ENCODE data around the gene MAPK4. TPM values are rescaled to one million over a fixed set of nuclear protein-coding genes. Genes with fewer than 3 reads are reported as not detected.

The MAPK4 gene
- total and polyA plus RNA-seq, 2 of the 4 experiments (the other 2 are of a cell fraction), result not detected

DNA sequence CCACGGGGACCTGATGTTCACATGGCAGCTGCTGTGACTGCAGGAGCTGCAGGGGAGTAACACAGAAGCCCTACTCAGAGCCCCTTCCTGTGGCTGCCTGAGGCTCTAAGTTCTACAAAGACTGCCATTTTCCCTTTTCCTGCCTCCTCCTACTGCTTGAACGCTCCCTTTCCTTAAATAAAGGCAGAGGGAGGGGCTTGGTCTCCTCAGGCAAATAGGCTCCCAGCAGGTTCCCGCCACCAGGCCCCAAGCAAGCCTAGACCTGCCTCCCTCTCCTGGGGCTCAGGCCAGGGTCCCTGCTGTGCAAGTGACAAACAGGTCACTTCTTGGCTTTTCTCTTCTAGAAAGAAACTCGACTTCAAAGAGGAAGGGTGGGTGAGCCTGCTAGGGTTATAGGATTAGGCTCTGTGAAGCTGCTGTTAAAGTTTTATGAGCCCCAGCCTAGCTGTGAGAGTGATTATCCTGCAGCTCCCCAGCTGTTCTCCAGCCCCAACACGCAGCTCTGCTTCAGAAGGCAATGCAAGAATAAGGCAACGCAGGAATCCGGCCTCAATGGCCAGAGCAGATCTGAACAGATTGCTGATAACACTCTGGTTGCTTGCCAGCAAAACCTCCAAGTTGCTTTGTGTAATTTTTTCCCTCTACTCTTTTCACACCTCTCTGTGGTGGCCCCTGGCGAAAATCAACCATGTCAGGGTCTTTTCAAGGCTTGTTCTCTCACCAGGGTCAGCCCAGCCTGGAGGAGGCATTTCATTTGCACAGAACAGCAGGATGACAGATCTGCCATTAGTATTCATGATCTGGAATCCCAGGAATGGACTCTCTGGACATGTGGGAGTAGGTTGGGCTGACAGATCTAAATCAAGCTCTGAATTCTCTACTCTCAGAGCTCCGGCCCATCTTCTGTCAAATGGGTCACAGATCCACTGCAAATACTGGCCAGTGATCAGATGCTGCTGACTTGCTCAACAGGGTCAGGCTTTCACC is 188.6 kb downstream of the MAPK4 start:
- Histone ChIP-seq H4K20me1 (ENCODE audit: insufficient read depth, low read length) (no peaks in the 10 kb centered on the region), H3K14ac (replicated peaks; ENCODE audit: low read depth, low read length) (no peak overlapping the region), H3K4me1 (ENCODE audit: control insufficient read depth, insufficient read depth, low read length) (no peaks in the 10 kb centered on the region), H3K56ac (ENCODE audit: extremely low read depth, insufficient read depth, low read length) (no peak overlapping the region), H3K27me3 (ENCODE audit: control insufficient read depth, insufficient read depth, low read length) (no peaks in the 10 kb centered on the region), H3K23ac (ENCODE audit: low read depth, low read length) (no peak overlapping the region), H3K79me1 (ENCODE audit: low read depth in 1 of 2, low read length in 2 of 2) (no peaks in the 10 kb centered on the region), H2BK5ac (ENCODE audit: low read depth, low read length, poor library complexity, severe bottlenecking) (no peak overlapping the region), H4K91ac (ENCODE audit: insufficient read depth, low read depth, low read length) (no peak overlapping the region), H3K18ac (ENCODE audit: low read depth, low read length) (no peak overlapping the region), H2BK20ac (ENCODE audit: low read depth, low read length) (no peak overlapping the region), H2AK9ac (replicated peaks; ENCODE audit: low read depth, low read length, poor library complexity) (no peak overlapping the region), H2AK5ac (ENCODE audit: low read depth, low read length) (no peak overlapping the region), H2AFZ (replicated peaks; ENCODE audit: low read length, poor library complexity) (no peak overlapping the region), H2BK15ac (ENCODE audit: low read depth, low read length) (no peak overlapping the region), H3K4ac (ENCODE audit: low read depth, low read length) (no peak overlapping the region), H3K9me1 (ENCODE audit: insufficient read depth, low read length) (no peaks in the 10 kb centered on the region), H4K5ac (ENCODE audit: low read depth, low read length) (no peak overlapping the region), H3K9me3 (ENCODE audit: control insufficient read depth, insufficient read depth, low read length) (no peaks in the 10 kb centered on the region), H2BK120ac (ENCODE audit: low read depth, low read length) (no peak overlapping the region), H3K9ac (ENCODE audit: low read depth, low read length) (no peak overlapping the region), H3K4me2 (ENCODE audit: low read depth, low read length) (no peak overlapping the region), H4K8ac (ENCODE audit: low read depth in 2 of 2, low read length in 2 of 2) (no peak overlapping the region), H3K4me3 (ENCODE audit: insufficient read depth, low read depth, low read length) (no peak overlapping the region), H3K27ac (ENCODE audit: insufficient read depth, low read length) (no peak overlapping the region), H3K36me3 (ENCODE audit: control insufficient read depth, insufficient read depth, low read length) (no peaks in the 10 kb centered on the region)
- ATAC-seq (ENCODE audit: low read depth) (no peak), DNase-seq (no peak)
- no peak for TF ChIP-seq RFX5 (IDR thresholded peaks at IDR 0.05; ENCODE audit: low read depth, low read length)
- no peak for TF ChIP-seq BHLHE40 (IDR thresholded peaks at IDR 0.05; ENCODE audit: low read depth, low read length)
- TF ChIP-seq CEBPB (IDR thresholded peaks at IDR 0.05; ENCODE audit: low read depth, low read length), result no peak
- TF ChIP-seq, protein P1, sequence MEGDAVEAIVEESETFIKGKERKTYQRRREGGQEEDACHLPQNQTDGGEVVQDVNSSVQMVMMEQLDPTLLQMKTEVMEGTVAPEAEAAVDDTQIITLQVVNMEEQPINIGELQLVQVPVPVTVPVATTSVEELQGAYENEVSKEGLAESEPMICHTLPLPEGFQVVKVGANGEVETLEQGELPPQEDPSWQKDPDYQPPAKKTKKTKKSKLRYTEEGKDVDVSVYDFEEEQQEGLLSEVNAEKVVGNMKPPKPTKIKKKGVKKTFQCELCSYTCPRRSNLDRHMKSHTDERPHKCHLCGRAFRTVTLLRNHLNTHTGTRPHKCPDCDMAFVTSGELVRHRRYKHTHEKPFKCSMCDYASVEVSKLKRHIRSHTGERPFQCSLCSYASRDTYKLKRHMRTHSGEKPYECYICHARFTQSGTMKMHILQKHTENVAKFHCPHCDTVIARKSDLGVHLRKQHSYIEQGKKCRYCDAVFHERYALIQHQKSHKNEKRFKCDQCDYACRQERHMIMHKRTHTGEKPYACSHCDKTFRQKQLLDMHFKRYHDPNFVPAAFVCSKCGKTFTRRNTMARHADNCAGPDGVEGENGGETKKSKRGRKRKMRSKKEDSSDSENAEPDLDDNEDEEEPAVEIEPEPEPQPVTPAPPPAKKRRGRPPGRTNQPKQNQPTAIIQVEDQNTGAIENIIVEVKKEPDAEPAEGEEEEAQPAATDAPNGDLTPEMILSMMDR (conservative IDR thresholded peaks at IDR 0.05; ENCODE audit: low read depth, low read length), result no peak
- TF ChIP-seq RCOR1 (IDR thresholded peaks at IDR 0.05; ENCODE audit: insufficient replicate concordance, low read length), result no peak
- TF ChIP-seq, protein P2, sequence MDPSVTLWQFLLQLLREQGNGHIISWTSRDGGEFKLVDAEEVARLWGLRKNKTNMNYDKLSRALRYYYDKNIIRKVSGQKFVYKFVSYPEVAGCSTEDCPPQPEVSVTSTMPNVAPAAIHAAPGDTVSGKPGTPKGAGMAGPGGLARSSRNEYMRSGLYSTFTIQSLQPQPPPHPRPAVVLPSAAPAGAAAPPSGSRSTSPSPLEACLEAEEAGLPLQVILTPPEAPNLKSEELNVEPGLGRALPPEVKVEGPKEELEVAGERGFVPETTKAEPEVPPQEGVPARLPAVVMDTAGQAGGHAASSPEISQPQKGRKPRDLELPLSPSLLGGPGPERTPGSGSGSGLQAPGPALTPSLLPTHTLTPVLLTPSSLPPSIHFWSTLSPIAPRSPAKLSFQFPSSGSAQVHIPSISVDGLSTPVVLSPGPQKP (IDR thresholded peaks at IDR 0.05; ENCODE audit: borderline replicate concordance, low read depth, low read length), result no peak
- TF ChIP-seq, protein P3, sequence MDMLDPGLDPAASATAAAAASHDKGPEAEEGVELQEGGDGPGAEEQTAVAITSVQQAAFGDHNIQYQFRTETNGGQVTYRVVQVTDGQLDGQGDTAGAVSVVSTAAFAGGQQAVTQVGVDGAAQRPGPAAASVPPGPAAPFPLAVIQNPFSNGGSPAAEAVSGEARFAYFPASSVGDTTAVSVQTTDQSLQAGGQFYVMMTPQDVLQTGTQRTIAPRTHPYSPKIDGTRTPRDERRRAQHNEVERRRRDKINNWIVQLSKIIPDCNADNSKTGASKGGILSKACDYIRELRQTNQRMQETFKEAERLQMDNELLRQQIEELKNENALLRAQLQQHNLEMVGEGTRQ (IDR thresholded peaks at IDR 0.05; ENCODE audit: low read depth, low read length), result no peak
- TF ChIP-seq CHD1 (IDR thresholded peaks at IDR 0.05; ENCODE audit: low read depth, low read length), result no peak
- TF ChIP-seq NFE2L2 (IDR thresholded peaks at IDR 0.05; ENCODE audit: low read depth, low read length), result no peak
- no peak for TF ChIP-seq MAFK (IDR thresholded peaks at IDR 0.05; ENCODE audit: low read depth, low read length)
- no peak for TF ChIP-seq SMC3 (IDR thresholded peaks at IDR 0.05; ENCODE audit: low read depth, low read length)
- TF ChIP-seq FOS (IDR thresholded peaks at IDR 0.05; ENCODE audit: low read depth, low read length), result no peak
- no peak for TF ChIP-seq MAZ (IDR thresholded peaks at IDR 0.05; ENCODE audit: borderline replicate concordance, low read depth, low read length)
- no peak for TF ChIP-seq POLR2A (IDR thresholded peaks at IDR 0.05; ENCODE audit: low read depth, low read length)
- no peak for TF ChIP-seq RAD21 (IDR thresholded peaks at IDR 0.05; ENCODE audit: low read length)
- dilution Hi-C loops (cut with HindIII; ENCODE audit: low sequenced_read_pairs, unreplicated experiment) (no loop called here), in situ Hi-C loops (cut with MboI; ENCODE audit: low sequenced_read_pairs) (no loop called here), intact Hi-C loops (cut with micrococcal nuclease) (no loop called here)
- 10% methylated on average over 4 of the region's 9 CpGs; no CpG with 5 or more reads in 1 of the 2 experiments for WGBS, 2 experiments (ENCODE audit: extremely low coverage in 2 of 2, insufficient read length in 1 of 2)
- ChIA-PET POLR2A (ENCODE audit: unreplicated experiment) (no interaction called here), CTCF (no interaction called here)
- no TSS peak for BruUV-seq (replicated peaks)
